Glutamatergic neuron (in vitro differentiated cells): ENCODE measurements around the gene NAP1L5. TPM values are rescaled to one million over a fixed set of nuclear protein-coding genes. Genes with fewer than 3 reads are reported as not detected.

ENCODE experiments used
- DNase-seq: peaks from one replicate; pipeline ENCODE4 v3.0.0; 2022
- H3K27ac Mint-ChIP-seq: one replicate; pipeline ENCODE4 v1.8.0; 2020; ENCODE audit warnings: mild to moderate bottlenecking, mixed read lengths, inconsistent platforms; ENCODE audit not compliant: unreplicated experiment
- H3K27me3 Mint-ChIP-seq: one replicate; pipeline ENCODE4 v1.8.0; 2020; ENCODE audit warnings: mild to moderate bottlenecking, moderate library complexity, mixed read lengths, inconsistent platforms; ENCODE audit not compliant: unreplicated experiment
- H3K36me3 Mint-ChIP-seq: one replicate; pipeline ENCODE4 v1.8.0; 2020; ENCODE audit warnings: mild to moderate bottlenecking, mixed read lengths, inconsistent platforms; ENCODE audit not compliant: unreplicated experiment
- H3K4me1 Mint-ChIP-seq: one replicate; pipeline ENCODE4 v1.8.0; 2020; ENCODE audit warnings: mild to moderate bottlenecking, low read depth, mixed read lengths, inconsistent platforms; ENCODE audit not compliant: unreplicated experiment
- H3K4me3 Mint-ChIP-seq: one replicate; pipeline ENCODE4 v1.8.0; 2020; ENCODE audit warnings: mild to moderate bottlenecking, mixed read lengths, inconsistent platforms; ENCODE audit not compliant: unreplicated experiment
- H3K9me3 Mint-ChIP-seq: one replicate; pipeline ENCODE4 v1.8.0; 2020; ENCODE audit warnings: mild to moderate bottlenecking, moderate library complexity, mixed read lengths, inconsistent platforms; ENCODE audit not compliant: unreplicated experiment
- CTCF ChIP-seq: fragments of 200-600 bp; sonication (generic); IDR thresholded peaks from one replicate; pipeline ENCODE4 v1.5.0; 2021; ENCODE audit not compliant: partially characterized antibody, unreplicated experiment
- total RNA-seq: library from RNA; stranded (reverse); fragmentation: NEBNext Ultra II Directional; extraction: Animal tissue kit (Norgen Biotek cat#: 25700); gene quantifications from one replicate; pipeline ENCODE4 v1.2.1, GENCODE V29; 2021; ENCODE audit not compliant: unreplicated experiment

NAP1L5 gene
- total RNA-seq, 1 donor from 2014 or later = 20.9 TPM

- H3K36me3 Mint-ChIP-seq = no peaks in the 10 kb centered on the region
- no peak for TF ChIP-seq CTCF
- peaks cover 8% of the 10 kb centered on the region for H3K9me3 Mint-ChIP-seq
Observed at GRCh38 chr4:88696630-88697029, 999 bp downstream of the NAP1L5 start.

GRCh38 chr4:88693792-88694191, 3.8 kb downstream of the NAP1L5 start:
- no peak for TF ChIP-seq CTCF
- Mint-ChIP-seq H3K36me3 (no peaks in the 10 kb centered on the region), H3K27ac (no peak overlapping the region), H3K4me1 (no peaks in the 10 kb centered on the region), H3K27me3 (peaks cover 3% of the 10 kb centered on the region), H3K4me3 (no peak overlapping the region), H3K9me3 (peaks cover 5% of the 10 kb centered on the region)
- DNase-seq = no peak

More at GRCh38 chr4:88696630-88697029, 999 bp downstream of the NAP1L5 start:
- Mint-ChIP-seq H3K27ac (peak overlapping the region; percentile 88), H3K27me3 (peaks cover 5% of the 10 kb centered on the region), H3K4me1 (no peaks in the 10 kb centered on the region), H3K4me3 (peak overlapping the region; percentile 91)
- DNase-seq = no peak

- no peaks in the 10 kb centered on the region for H3K9me3 Mint-ChIP-seq
- H3K4me3 Mint-ChIP-seq = no peak overlapping the region
- no peaks in the 10 kb centered on the region for H3K27me3 Mint-ChIP-seq
Observed at GRCh38 chr4:88690355-88690754, 7.3 kb downstream of the NAP1L5 start.

GRCh38 chr4:88681209-88681608, 16.4 kb downstream of the NAP1L5 start:
- no peaks in the 10 kb centered on the region for H3K27me3 Mint-ChIP-seq
- no peaks in the 10 kb centered on the region for H3K36me3 Mint-ChIP-seq
- no peak for TF ChIP-seq CTCF
- H3K4me1 Mint-ChIP-seq = no peaks in the 10 kb centered on the region
- no peak overlapping the region for H3K27ac Mint-ChIP-seq
- DNase-seq = no peak
- peaks cover 3% of the 10 kb centered on the region for H3K9me3 Mint-ChIP-seq
- no peak overlapping the region for H3K4me3 Mint-ChIP-seq

More at GRCh38 chr4:88690355-88690754, 7.3 kb downstream of the NAP1L5 start:
- no peaks in the 10 kb centered on the region for H3K36me3 Mint-ChIP-seq
- no peak for DNase-seq
- no peak overlapping the region for H3K27ac Mint-ChIP-seq
- H3K4me1 Mint-ChIP-seq = no peaks in the 10 kb centered on the region
- no peak for TF ChIP-seq CTCF

GRCh38 chr4:88675543-88675942, 22.1 kb downstream of the NAP1L5 start:
- no peak for DNase-seq

More at GRCh38 chr4:88675543-88675942, 22.1 kb downstream of the NAP1L5 start:
- Mint-ChIP-seq H3K9me3 (peaks cover 8% of the 10 kb centered on the region), H3K4me3 (no peak overlapping the region), H3K27me3 (peaks cover 3% of the 10 kb centered on the region), H3K4me1 (peaks cover 11% of the 10 kb centered on the region), H3K27ac (peak overlapping the region; percentile 77), H3K36me3 (no peaks in the 10 kb centered on the region)
- no peak for TF ChIP-seq CTCF
